Astrocyte of the hippocampus (primary cell): Measurements from ENCODE around the gene KCNH1.

ENCODE experiments used
- DNase-seq: peaks from one replicate; pipeline ENCODE4 v3.0.0; 2011; ENCODE audit warnings: low read depth, low spot score

KCNH1 gene

GRCh38 chr1:211133836-211134669 lies at the start of gene KCNH1:
TSS of gene KCNH1 (minus strand) at chr1:211134148. CDS start at chr1:211133945, 203 bp downstream.
- DNase-seq, result peak; percentile 97

DNA sequence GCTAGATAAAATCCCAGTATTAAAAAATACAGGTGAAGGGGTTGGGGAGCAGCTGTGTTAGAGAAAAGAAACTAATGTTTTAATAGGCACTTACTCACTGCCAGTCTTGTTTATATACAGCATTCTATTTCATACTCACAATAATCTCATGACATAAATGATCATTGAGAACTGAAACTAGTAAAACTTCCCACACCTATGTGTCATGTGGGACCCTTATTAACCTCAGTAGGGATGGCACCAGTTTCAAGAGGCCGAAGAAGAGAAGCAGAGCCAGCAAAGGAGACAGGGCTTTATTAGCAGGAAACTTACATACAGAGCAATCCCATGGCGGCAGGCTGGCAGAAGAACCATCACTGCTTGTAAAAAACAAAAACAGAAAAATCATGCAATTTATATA lies 48.8 kb upstream of the KCNH1 start:
- DNase-seq, result no peak

DNA sequence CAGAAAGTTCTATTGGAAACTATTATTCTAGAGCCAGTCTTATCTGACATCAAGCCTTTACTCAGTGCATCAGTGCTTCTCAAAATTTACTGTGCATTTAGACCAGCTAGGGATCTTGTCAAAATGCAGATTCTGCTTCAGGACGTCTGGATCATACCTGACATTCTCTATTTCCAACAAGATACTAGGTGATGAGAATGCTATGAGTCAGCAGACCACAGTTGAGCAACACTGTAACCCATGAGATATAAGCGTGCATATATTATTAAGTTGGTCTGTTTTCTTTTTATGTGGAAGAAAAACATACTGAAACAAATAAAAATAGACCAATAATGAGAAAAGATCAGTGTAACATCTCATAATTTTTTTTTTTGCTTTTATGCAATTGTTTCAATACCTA lies 40.4 kb upstream of the KCNH1 start:
- DNase-seq, result no peak

- DNase-seq, result no peak
These were observed 38.7 kb upstream of the KCNH1 start for GRCh38 chr1:211172657-211173056.

DNA sequence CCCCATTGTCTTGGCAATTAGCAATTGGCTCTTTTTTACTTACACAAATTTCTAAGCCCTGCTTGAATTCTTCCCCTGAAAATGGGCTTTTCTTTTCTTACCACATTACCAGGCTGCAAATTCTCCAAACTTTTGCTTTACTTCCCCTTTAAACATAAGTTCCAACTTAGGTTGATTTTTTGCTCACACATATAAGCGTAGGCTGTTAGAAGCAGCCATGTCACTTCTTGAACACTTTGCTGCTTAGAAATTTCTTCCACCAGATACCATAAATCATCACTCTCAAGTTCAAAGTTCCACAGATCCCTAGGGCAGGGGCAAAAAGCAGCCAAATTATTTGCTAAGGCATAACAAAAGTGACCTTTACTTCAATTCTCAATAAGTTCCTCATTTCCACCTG lies 35.4 kb upstream of the KCNH1 start:
- DNase-seq, result no peak

DNA sequence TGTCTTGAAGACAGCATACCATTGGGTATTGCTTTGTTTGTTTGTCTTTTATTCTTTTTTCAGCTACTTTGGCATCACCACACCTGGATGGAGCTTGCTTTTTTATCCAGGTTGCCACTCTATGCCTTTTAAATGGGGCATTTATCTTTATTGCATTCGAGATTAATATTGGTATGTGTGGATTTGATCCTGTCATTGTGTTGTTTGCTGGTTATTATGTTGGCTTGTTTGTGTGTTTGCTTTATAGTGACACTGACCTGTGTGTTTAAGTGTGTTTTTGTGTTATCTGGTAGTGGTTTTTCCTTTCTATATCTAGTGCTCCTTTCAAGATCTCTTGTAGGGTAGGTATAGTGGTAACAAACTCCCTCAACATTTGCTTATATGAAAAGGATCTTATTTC lies 24.9 kb upstream of the KCNH1 start:
- no peak for DNase-seq

DNA sequence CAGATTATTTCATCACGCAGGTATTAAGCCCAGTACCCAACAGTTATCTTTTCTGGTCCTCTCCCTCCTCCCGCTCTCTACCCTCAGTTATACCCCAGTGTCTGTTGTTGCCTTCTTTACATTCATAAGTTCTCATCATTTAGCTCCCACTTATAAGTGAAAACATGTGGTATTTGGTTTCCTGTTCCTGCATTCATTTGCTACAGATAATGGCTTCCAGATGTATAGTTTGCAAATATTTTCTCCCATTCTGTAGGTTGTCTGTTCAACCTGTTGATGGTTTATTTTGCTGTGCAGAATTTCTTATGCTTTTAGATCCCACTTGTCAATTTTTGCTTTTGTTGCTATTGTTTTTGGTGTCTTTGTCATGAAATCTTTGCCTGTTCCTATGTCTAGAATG lies 21.1 kb upstream of the KCNH1 start:
- DNase-seq, result no peak

DNA sequence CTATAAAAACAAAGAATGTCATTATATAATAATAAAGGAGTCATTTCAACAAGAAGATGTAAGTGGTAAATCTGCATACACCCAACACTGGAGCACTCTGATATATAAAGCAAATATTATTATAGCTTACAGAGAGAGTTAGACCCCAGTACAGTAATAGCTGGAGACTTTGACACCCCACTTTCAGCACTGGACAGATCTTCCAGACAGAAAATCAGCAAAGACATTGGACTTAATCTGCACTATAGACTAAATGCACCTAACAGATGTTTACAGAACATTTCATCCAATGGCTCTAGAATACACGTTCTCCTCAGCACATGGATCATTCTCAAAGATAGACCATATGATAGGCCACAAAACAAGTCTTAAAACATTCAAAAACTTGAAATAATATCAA lies 20.0 kb upstream of the KCNH1 start:
- DNase-seq, result no peak

- no peak for DNase-seq
These were observed 14.4 kb upstream of the KCNH1 start for GRCh38 chr1:211148366-211148765.

DNA sequence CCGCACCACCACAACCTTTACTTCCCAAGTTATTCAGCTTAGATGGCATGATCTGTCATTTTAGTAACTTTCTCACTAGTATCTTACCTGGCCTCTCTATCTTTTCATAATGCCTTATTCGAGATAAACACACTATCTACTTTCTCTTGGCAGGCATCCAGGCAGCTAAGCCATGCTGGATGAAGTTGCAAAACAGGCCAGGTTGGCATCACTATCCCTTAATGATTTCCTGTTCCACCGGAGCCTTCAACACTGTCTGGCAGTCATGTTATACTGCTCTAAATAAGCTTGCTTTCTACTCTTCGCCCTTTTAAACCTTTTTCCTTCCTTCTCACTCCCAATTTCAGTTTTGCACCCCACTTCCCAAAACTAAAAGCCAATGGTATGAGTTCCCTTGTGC lies 12.0 kb upstream of the KCNH1 start:
- DNase-seq, result no peak

DNA sequence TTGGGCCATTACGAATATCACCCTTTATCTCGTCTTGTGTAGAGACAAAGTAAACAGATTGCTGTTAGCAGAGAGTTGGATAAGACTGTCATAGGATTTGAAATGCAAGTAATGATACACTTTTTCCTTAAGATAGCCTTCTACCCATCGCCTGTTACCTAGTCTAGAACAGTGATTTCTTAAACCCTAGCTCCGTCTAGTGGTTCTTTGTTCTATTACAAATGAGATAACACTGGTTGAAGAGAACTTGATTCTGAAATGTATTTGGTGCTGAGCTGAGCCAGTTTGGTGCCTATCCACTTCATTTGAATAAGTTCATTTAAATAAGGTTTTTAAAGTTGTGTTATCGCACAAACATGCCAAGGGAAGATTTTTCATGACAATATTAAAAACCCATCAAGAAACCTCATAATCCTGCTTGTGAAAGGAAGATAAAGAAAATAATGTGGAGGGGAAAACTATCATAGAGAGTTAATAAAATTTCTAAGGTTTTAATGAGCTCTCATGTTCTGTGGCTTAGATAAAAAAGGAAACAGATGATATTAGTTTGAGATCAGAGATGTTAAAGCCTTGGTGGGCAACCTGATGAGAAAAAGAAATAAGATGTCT lies 1.5 kb upstream of the KCNH1 start:
- peak; percentile 67 for DNase-seq

GRCh38 chr1:211133393-211133835 lies 534 bp downstream of the KCNH1 start:
- DNase-seq, result no peak

DNA sequence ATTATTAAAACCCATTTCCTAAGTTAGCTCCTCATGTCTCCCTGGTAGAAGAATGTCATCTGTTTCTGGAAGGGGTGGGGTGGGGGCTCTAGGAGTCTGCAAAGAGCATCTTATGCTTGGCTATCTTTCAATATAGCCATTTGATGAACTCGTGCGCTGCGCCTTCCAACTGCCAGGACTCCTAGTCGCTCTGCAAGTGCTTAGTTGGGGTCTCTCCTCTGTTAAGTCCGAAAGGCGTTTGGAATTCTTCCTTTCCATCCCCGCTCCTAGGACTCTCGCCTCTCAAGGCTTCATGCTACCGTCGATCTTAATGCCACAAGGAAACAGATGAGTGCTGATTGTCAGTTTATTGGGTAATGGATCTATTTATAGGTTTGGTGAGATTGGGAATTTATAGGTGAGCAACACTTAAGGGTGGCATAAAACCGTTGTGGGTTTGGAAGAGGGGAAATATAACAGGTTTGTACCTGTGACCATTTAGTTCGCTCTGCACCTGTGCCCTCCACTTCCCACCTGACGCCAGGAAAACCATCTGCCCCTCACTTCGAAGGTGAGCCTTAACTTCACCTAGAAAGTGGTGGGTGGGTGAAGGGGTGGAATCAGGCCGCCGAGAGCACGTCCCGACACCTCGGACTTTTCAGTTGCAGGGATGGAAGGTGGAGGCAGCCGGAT lies 1.1 kb downstream of the KCNH1 start:
- no peak for DNase-seq

- DNase-seq, result no peak
These were observed 4.2 kb downstream of the KCNH1 start for GRCh38 chr1:211129776-211130175.

DNA sequence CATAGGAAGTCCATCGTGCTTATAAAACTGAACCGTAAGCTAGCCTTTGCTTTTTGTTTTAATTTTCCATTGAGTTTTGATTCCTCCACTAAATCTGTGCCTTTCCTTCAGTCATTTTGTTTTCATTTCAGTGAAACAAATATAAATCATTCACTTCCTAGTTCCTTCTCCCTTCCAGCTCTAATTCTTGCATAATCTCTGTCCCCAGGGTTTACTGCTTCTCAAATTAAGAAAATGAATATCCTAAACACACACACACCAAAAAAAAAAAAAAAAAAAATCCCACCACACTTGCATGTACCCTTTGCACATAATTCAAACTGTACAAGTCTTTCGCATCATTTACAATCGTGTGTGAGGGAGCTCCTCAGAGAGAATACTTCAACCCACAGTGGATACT lies 6.8 kb downstream of the KCNH1 start:
- DNase-seq, result no peak

DNA sequence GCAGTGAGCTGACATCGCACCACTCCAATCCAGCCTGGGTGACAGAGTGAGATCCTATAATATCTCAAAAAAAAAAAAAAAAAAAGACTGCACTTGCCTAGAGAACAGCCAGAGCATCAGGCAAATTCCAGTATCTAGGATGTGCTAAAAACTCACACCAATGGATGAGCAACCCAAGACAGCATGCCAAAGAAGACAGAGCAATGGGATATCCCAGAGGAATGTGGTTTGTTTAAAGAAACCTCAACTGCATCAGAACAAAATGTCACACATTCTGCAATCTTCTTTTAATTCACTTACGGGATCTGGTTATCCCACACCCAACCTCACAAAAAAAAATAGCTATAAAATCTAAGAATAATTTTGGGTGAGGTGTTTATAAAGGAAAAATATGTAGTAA lies 7.3 kb downstream of the KCNH1 start:
- no peak for DNase-seq

DNA sequence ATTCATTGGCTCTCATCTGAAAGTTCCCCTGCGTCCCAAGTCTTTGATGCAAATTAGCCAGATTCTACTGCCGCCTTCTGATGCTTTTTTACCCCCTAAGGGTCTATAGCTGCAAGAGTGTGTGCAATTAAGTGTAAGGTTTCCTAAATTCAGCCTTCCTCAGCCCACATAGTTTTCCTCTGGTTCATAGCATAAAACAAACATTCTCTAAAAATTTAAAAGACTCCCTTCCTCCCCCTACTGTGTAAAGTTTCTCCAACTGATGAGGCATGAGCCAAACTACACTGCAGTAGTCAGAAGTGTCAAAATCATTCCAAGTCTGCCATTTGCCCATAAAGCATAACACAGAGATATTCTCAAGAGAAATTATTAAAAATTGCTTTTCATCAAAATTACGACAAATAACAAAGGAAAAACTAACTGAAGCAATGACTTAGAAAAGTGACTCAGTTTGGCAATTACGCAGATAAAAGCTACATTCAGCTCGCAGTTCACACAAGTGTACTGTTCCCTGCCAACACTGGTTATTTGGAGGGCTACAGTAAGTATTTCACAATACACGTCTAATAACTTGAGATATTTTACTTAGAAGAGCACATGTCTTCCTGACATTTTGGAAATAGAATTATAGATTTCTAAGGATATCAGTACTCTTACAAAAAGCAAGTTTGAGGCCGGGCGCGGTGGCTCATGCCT lies 15.4 kb downstream of the KCNH1 start:
- peak; percentile 75 for DNase-seq

GRCh38 chr1:211114446-211114845 lies 19.5 kb downstream of the KCNH1 start:
- no peak for DNase-seq

DNA sequence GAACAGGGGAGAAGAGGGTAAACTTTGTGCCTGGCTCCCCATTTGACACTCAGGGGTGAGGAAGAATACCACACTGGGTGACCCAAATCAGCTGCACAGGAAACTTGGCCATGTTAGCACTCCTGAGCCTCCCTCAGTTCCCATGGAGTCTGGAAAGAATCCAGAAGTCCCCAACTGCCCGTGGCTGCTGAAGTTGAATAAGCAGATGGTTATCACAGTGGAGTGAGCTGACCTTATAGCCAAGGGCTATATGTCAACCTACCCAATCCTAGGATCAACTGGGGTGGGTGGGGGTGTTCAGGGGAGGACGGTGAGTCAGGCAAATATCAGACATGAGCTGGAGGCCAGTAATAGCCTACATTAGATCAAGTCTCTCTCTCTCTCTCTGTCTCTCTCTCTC lies 20.4 kb downstream of the KCNH1 start:
- no peak for DNase-seq

- DNase-seq, result no peak
These were observed 22.6 kb downstream of the KCNH1 start for GRCh38 chr1:211111351-211111750.

DNA sequence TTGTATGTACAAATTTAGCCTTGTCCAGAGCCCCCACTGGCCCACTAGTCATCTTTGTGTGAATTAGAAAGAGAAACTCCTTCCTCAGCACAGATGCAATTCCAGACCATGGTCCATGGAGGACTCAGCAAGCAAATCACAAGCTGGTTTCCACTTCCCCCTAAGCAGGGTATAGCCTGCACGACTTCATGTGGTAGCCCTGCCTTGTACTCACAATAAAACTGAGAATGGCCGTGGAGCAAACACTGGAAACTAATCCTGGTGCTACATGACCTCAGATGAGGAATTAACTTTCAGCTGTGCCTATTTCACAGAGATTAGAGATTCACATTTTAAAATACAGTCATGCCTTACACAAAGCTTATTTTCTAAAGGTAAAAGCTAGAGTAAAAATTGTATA lies 32.5 kb downstream of the KCNH1 start:
- DNase-seq, result no peak

DNA sequence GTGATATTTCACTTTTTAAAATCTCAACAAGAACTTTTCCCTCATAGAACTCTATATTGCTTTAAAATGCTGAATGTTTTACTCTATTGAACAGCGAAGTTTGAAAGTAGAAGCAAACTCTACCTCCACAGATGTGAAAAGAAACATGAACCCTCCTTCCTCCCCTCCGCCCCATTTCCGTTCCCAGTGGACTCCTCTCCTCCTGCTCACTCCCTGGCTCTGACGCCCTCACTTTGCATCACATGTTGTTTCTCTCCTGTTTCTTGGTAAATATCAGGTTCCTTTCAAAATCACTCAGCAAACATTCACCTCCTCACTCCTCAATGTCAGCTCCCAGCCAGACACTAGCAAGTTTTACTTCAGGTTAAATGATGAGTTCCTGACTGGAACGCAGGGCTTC lies 34.6 kb downstream of the KCNH1 start:
- no peak for DNase-seq
